Stimulated activated CD4-positive, alpha-beta T cell treated with anti-CD3 and anti-CD28 coated beads, Interleukin-15, amount 100 ng/mL, for 1 hour (primary cell): ENCODE measurements around the gene ERG.

Experiments used
- DNase-seq, 2 donors: peaks; one replicate each; pipeline ENCODE4 v3.0.0-alpha.2; 2020; ENCODE audit warnings: low read depth in 1 of 2, low spot score in 1 of 2

The ERG gene

DNA sequence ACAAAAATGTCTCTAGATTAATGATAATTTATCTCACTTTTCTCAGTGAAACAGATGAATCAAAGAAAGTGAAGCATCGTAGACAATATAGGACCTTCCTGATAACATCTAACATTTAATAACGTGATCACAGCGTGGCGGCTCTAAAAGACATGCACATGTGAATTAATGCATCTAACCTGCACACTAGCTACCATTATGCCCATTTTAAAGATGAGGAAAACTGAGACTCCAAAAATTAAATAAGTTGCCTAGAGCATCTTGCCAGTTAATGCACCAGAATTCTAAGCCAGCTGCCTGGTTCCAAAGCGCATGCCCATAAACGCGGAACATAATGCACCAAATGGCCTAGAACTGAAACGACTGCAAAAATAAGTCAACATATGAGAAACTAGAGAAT is 23.5 kb downstream of the ERG start:
- no peak for DNase-seq

DNA sequence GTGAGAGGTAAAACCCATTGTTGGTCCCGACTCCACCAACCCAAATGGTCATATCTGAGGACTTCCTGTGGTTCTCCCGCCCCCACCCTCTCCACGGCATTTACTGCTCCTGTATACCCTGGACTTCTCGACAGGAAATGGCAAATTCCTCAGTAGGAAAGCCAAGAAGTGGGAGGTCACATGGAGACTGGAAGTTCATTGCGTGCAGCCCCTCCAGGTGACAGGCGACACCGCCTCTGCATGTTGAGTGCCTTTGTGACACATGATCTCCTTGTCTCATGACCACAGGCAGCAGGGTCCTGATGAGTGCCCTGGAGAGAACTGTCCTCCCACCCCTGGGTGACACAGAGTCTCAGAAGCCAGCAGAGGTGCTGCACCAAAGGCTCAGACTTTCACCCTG is 24.2 kb downstream of the ERG start:
- no peak for DNase-seq

DNA sequence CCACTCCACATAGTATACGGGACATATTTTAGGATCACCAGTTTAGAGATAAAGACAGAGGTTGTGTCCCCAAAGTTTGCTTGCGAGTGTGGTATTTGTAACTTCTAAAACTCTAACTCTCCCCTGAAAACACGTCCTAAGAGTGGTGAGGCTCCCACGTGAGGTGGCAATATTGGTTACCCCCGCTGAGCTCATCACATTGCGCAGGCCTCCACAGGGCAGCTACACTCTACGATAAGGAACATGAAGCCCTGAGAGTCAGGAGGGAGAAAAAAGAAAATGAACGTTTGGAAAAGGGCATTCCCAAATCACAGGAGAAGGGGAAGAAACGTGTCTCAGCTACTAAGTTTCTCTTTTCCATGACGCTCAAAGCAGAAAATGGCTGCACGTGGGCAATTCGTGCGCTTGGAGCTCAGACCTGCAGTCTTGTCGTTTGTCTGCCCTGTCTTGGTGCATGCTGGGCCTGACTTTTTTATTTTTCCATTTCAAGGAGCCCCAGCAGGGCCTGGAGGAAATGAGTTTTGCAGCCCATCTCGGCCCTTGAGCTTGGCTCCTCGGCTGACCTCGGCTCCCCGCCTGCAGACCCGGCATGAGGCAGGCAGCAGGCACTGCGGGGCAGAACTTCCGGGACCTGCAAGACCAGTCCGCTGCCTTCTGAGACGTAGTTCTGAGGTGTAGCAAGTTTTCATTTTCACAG is 25.7 kb downstream of the ERG start:
- DNase-seq = no peak

DNA sequence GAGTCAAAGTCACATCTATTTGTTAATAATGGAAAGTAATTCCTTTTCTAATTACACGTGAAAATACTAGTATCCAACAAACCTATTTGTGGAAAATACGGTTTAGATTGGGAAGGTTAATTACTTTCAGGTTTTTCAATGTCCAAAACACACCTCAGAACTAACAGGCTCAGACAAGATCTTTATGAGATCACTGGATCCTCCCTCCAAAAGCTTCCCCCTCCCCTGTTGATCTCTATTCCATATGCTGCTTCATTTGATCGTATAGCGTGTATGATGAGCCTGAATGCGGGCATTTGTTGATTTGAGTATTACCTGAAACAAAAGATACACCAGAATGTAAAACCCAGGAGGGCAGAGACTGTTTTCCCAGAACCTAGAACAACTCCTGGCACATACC is 26.5 kb downstream of the ERG start:
- no peak for DNase-seq

DNA sequence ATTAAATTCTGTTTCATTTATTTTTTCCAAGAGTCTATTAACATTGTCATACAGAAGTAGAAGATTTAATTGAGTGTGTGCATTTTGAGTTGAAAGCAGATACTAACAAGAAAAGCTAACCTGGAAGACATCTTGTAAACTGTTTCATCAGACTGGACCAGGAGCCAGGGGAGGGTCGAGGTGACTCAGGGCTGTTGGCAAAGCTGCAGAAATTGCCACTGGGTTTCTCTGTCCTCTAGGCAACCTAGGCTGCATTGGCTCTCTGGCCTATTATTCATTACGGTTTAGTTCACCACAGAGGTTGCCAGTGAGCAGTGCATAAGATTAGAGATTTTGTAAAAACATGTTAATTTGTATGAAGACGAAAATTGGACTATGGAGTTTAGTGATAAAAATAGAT is 27.5 kb downstream of the ERG start:
- no peak for DNase-seq

DNA sequence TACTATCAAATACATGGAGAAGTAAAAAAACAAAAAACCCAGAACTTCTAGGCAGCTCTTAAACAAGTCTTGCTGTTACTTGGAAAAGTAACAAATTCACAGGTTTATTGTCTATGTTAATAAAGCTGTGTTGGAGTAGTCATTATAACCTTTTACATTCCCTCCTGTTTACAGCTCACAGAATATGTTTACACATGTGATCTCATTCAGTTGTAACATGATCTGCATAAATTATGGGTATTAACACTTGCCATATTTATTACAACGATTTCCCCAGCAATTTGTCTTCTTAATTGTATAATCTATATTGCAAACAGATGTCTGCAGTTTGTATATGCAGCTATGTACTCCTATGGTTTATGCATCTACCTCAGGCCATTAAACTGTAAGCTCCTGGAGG is 28.6 kb downstream of the ERG start:
- DNase-seq = no peak

DNA sequence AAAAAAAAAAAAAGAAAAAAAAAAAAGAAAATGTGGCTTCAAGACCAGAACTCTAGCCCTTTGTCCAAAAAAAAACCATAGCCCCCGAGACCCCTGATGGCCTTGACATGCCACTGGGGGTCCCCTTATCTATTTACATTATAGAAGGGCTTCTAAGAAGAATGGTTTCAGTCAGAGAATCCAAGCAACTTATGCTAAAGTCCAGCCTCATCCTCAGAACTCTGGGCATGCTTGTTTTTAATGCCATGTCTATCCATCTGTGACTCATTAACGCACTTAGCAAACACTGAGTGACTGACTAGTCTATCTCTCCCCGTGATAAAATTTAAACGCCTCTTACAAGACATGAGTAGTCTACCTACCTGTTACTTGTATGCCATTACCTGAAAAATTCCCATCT is 29.3 kb downstream of the ERG start:
- no peak for DNase-seq

DNA sequence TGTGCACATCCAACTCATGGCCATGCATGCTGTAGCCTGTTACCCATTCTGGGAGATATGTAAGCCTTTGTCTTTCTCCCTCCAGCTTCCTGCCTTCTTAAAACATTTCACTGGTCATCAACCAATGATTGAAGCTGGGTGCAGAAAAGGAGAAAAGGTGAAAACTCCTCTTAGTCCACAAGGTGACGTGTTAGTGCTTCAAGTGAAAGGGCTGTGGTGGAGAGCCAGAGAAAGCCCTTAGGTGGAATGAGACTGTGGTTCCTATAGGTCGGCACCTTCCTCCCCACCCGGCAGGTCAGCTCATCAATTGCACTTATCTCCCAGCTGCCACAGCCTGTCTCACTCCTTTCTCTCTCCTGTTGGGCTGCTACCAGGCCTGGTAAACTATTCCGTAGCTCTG is 30.4 kb downstream of the ERG start:
- DNase-seq = no peak

DNA sequence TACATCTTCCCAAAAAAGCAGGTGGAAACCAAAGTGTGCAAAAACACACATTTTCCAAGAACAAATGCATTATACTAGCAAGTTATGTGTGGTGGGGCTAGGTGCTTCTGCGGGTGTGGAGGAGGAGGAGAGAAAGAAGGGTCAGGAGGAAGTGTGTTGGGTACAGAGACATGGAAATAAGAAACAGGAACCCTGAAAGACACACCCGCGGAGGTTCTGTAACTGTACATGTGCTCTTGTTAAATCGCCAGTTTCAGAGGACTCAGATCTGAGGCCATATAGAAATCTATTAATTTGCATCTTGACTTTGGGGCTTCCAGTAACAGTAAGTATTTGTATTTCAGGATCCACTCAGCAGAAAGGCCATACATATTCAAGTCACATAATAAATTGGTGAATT is 30.9 kb downstream of the ERG start:
- DNase-seq = no peak

DNA sequence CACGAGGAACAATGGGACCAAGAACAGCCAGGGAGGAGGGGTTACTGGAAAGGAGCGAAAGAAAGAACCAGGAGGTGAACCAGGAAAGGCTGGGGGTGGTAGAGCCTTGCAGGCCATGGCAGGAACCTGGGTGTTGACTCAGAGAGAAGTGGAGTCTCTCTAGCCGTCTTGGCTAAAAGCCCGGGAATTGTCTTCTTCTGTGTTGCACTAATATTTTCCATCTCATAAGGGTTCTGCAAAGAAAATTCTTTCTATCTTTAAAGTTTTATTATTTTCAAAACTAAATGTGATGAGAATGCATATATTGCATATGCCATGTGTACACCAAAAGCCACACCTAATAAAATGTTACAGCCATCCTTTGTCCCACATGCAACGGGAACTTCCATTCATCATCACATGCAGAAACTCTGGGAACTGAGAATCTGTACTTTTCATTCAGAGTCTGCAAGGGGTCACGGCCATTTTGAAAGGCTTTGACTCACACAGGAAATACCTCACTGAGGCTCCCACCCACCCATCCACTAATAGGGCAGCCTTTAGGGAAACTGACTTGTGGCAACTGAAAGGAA is 38.0 kb downstream of the ERG start:
- no peak for DNase-seq

DNA sequence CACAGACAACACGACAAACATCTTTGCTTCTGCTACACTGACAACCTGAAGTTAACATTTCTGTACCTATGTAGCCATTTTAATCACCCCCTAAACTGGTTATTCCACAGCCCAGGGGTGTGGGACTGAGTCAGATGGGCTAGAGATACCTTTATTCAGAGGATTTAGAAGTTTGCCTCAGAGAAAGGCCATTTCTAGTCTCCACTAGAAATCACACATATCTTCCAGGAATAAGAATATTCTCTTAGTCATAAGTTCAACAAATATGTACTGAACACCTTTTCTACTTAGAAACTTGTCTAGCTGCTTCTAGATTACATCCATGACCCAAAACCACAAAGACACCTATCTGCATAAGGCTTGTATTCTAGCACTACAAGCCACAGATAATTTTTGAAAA is 38.8 kb downstream of the ERG start:
- DNase-seq = no peak

DNA sequence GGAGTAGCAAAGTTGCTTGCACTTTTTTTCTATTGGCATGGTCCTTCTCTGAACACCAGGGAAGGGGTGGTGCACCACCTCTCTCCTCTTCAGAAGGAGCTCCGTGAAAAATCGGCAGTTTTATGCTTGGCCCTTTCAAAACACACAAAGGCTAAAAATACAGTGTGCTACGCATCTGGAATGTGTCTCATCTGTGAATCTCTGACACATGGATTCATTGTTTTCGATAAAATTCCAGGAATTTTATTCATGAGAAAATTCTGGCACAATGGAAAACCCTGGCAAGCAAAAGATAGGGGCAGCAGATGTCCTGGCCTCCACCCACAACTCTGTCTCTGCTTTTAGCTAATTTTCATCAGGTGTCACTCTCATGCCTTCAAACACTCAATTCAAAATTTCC is 42.9 kb downstream of the ERG start:
- DNase-seq = no peak

DNA sequence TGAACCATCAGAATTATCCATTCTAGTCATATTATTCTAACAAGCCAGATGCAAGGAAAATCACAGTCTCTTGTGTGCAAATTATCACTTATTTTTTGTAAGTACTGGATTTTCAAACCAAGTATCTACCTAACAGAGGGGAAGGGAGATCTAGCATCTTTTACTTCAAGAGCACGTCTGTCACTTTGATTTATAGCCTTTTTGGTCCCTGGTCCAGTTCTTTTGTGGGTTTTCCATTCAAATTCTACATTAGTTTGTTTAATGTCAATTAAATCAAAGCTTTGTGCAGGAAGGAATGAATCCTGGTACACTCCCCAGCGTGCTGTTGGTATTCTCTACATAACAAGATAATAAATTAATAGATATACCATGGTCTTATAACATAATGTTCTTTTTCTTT is 43.6 kb downstream of the ERG start:
- no peak for DNase-seq

DNA sequence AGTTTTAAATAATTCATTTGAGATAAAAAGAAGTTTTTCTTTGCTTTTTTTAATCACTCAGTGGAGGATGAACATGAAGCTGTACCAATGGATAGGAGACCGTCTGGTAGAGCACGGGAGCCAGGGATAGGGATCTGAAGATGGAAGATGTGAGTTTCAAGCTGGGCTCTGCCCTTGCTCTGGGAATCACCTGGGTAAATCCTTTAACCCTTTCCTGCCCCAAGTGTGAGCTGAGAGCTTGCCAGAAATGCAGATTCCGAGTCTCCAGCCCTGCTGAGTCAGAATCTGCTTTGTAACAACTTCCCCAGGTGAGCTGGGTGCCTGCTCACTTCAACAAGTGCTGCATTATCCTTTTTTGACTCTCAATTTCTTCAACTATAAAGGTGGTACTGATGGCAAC is 44.1 kb downstream of the ERG start:
- no peak for DNase-seq

DNA sequence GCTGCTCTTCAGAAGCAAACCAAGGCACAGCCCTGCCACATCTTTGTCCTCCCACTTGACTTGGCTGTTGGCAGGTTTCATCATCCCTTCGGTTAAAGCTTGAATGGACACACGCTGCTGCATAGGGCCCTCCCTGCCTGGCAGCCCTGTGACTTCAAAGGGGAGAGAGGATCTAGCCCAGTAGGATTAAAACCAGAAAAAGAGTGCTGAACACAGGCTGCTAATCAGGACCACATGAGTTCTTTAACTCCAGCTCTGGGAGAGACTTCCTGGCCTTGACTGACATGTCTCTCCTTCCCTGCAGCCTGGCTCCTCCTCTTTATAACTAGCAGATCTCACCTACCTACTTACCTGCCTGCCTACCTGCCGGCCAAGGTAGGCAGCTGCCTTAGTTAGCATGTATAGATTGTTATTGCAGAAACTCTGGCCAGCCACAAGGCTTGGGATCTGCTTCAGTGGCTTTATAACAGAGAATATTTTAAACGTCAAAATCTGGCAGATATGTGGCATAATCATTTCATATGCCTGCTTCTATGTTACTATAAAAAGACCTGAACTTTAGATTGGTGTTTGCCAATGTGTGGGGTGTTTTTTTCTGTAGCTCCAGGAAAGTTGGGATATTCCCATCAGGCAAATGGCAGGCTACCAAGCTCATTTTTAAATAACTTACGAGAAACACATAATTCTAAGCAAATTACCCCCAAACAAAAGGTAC is 49.4 kb downstream of the ERG start:
- no peak for DNase-seq

DNA sequence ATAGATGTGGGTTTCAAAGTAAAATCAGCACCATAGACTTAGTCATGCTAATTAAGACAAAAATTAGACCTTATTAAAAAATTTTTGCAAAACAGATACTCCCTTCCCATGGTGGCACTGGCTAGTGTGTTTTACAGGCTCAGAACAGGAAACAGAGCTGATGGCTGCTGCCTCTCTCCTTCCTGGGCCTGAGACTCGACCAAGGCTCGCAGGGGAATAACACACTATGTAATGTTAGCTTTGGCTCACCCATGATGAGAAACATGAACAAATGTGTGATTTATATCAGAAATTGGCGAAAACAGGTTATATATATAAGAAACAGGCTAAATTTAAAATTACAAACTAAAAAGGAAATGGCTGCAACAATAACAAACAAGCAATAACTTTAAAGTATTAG is 50.7 kb downstream of the ERG start:
- DNase-seq = no peak

DNA sequence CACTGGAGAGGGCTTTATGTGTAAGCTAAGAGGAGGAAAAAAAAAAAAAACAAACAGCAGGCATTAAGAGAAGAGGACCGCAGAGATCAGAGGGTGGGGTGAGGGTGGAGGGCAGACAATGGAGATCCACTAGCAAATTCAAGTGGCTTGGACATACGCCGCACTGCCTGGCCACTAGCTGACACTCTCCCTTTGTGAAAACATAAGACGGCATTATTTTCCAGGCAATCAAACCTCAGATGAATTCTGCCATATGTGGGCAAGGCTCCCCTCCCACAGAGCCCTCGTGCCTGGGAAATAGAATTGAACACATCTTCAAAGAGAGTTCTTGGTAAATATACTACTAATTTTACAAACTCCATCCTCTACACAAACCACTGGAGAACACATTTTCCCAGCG is 53.6 kb downstream of the ERG start:
- DNase-seq = no peak

DNA sequence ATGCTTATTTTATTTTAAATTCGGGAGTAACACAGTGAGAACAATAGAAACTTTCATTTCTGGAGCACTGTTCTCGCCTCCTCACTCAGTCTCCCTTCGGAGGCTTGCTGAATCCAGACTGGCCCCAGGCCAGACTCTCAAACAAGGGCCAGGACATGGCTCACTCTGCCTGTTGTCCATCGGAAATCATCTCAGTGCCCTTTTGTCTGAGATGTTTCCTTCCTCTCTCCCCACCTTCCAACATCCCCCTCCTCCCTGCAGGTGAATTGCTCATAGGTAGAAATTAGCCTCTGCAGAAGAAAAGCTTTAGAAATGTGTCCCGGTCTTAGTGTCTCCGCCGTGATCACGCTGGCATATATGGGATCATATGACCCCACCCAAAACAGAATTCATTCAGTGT is 55.2 kb downstream of the ERG start:
- no peak for DNase-seq

DNA sequence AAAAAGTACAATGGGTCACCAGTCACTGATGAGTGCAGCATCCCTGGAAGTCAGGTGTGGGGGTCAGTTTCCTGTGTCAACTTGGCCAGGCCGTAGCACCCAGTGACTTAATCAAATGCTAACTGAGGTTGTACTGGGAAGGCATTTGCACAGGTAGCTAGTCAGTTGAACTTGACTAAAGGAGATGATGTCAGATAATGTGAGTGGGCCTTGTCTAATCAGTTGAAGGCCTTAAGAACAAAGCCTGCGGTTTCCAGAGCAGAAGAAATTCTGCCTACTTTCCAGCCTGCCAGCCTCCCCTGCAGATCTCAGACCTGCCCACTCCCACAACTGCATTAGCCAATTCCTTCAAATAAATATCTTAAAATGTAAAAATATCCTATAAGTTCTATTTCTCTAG is 57.1 kb downstream of the ERG start:
- DNase-seq = no peak

DNA sequence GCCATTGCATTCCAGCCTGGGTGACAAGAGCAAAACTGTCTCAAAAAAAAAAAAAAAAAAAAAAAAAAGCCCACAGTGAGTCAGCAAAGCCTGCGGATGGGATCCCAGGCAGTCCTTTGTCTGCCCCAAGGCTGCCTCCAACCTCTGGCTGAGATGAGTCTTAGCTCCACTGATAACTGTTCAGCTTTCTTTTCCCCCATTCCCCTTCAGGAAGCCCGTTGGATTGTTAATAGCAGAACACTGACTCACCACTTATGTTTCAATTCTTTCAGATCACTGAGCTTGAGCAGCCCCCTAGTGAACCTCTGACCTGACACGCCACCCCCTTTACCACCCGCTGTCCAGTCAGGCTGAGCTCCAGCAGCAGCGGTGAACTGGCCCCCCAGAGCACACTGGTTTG is 57.5 kb downstream of the ERG start:
- no peak for DNase-seq

DNA sequence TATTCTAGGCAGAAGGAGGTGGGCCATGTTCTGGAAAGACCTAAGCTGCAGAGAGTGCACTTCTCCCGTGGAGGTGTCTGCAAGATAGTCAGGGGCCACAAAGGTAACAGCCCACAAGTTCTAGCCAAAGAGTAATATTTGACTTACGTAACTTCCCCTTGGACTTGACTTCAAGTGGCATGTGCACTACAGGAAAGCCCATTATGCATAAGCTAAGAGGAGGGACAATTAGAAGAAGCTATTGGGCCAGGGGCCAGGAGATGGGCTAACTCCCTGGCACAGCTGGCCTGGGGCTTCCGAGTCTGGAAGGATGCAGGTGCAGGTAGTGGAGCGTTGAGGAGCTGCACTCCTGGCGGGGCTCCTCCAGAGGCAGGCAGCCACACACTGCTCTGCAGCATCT is 58.3 kb downstream of the ERG start:
- DNase-seq = no peak

DNA sequence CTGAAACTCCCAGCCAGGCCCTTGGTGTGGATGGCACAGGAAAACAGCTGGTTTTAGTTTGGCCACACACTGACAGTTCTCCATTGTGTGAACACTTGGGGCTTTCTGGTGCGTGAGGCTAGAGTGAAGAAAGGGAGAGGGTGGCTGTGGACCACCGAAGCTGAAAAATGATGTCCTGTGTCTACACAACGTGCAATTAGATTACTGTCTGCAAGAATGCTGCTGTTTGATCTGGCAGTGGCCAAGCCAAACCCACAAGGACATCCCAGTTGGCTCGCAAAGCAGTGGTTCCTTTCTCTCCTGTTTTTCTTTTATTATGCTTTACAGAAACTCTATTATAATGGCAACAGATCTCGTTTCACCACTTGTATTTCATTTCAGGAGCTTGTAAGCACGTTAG is 58.9 kb downstream of the ERG start:
- no peak for DNase-seq

DNA sequence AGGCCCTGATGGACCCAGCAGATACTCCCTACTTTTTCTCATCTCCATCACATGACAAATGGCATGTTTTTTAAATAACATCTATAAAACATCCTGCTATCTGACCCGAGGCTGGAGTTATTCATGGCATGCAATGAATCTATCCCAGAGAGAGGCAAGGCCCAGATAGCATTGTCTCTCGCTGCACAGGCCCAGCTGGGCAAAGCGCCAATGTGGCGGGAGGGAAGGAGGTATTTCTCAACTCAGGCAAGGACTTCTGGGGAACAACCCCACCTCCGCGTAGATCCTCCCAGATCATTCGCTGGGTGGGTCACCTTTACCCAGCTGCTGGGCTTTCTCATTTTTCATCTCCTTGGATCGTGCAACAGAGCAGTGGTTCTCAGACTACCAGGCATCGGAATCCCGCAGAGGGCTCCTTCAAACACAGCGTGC is 59.8 kb downstream of the ERG start:
- DNase-seq = no peak
